SJCRH30 (cell line): Measurements from ENCODE around the gene SEPTIN10. TPM values are rescaled to one million over a fixed set of nuclear protein-coding genes. Genes with fewer than 3 reads are reported as not detected.
"Not testable (repeated sequence)": the region's sequence is repeated elsewhere in the genome, so short reads cannot be mapped to it uniquely, and the experiment has no call there.

ENCODE experiments used
- DNase-seq, 2 experiments: peaks; one replicate each; pipeline ENCODE4 v3.0.0-alpha.2; 2015 to 2020
- H3K27ac ChIP-seq: fragments of 250-450 bp; sonication (Bioruptor Pico); 2 replicates; pipeline ENCODE4 v1.5.1; 2020; ENCODE audit warnings: mild to moderate bottlenecking, moderate library complexity
- H3K27me3 ChIP-seq: fragments of 250-450 bp; sonication (Bioruptor Pico); 2 replicates; pipeline ENCODE4 v1.5.1; 2020; ENCODE audit warnings: mild to moderate bottlenecking, moderate library complexity
- H3K36me3 ChIP-seq: fragments of 250-450 bp; sonication (Bioruptor Pico); 2 replicates; pipeline ENCODE4 v1.5.1; 2020; ENCODE audit warnings: mild to moderate bottlenecking, moderate library complexity
- H3K4me1 ChIP-seq: fragments of 250-450 bp; sonication (Bioruptor Pico); 2 replicates; pipeline ENCODE4 v1.5.1; 2020; ENCODE audit warnings: mild to moderate bottlenecking, moderate library complexity
- H3K4me3 ChIP-seq: fragments of 250-450 bp; sonication (Bioruptor Pico); 2 replicates; pipeline ENCODE4 v1.5.1; 2020; ENCODE audit warnings: mild to moderate bottlenecking, moderate library complexity
- H3K9me3 ChIP-seq: fragments of 250-450 bp; sonication (Bioruptor Pico); replicated peaks from 2 replicates; pipeline ENCODE4 v1.5.1; 2020; ENCODE audit warnings: mild to moderate bottlenecking, moderate library complexity
- total RNA-seq: library from RNA; depleted of rRNA; stranded (reverse); fragments of >200 nt; shearing (Covaris generic); gene quantifications from 2 replicates; pipeline ENCODE4 v1.2.3, GENCODE V29; 2014

SEPTIN10 gene
- total RNA-seq, 1 experiment from 2014 or later, result 72.5 TPM

- Histone ChIP-seq H3K27ac (no peak overlapping the region), H3K4me3 (no peak overlapping the region), H3K9me3 (no peaks in the 10 kb centered on the region), H3K27me3 (no peaks in the 10 kb centered on the region), H3K36me3 (no peaks in the 10 kb centered on the region; the same call in 1 of the 2 replicates), H3K4me1 (no peaks in the 10 kb centered on the region)
- DNase-seq, result no peak
These were observed 19.4 kb downstream of the SEPTIN10 start for GRCh38 chr2:109594246-109594885.

GRCh38 chr2:109592905-109593304, 20.9 kb downstream of the SEPTIN10 start:
- DNase-seq, result no peak
- no peaks in the 10 kb centered on the region for H3K4me1 ChIP-seq
- H3K36me3 ChIP-seq, result no peaks in the 10 kb centered on the region; the same call in 1 of the 2 replicates
- no peaks in the 10 kb centered on the region for H3K27me3 ChIP-seq
- no peak overlapping the region for H3K27ac ChIP-seq
- no peak overlapping the region for H3K4me3 ChIP-seq
- no peaks in the 10 kb centered on the region for H3K9me3 ChIP-seq

- Histone ChIP-seq H3K27ac (no peak overlapping the region), H3K36me3 (no peaks in the 10 kb centered on the region; the same call in 1 of the 2 replicates), H3K4me3 (no peak overlapping the region)
These were observed 22.6 kb downstream of the SEPTIN10 start for GRCh38 chr2:109591206-109591605.

GRCh38 chr2:109586687-109587086, 27.1 kb downstream of the SEPTIN10 start:
- H3K36me3 ChIP-seq, result peaks cover 13% of the 10 kb centered on the region
- no peak overlapping the region for H3K4me3 ChIP-seq
- 0 out of 2 replicates have a peak, but pooled peaks cover 3% of the 10 kb centered on the region for H3K9me3 ChIP-seq
- H3K4me1 ChIP-seq, result no peaks in the 10 kb centered on the region
- DNase-seq, result no peak
- H3K27ac ChIP-seq, result no peak overlapping the region
- no peaks in the 10 kb centered on the region for H3K27me3 ChIP-seq

More at GRCh38 chr2:109591206-109591605, 22.6 kb downstream of the SEPTIN10 start:
- DNase-seq, result no peak
- H3K4me1 ChIP-seq, result no peaks in the 10 kb centered on the region
- H3K27me3 ChIP-seq, result no peaks in the 10 kb centered on the region
- no peaks in the 10 kb centered on the region for H3K9me3 ChIP-seq

GRCh38 chr2:109582928-109583895, 30.6 kb downstream of the SEPTIN10 start:
- no peak overlapping the region for H3K27ac ChIP-seq
- no peaks in the 10 kb centered on the region for H3K27me3 ChIP-seq
- no peak for DNase-seq
- H3K4me3 ChIP-seq, result no peak overlapping the region
- 0 out of 2 replicates have a peak, but pooled peaks cover 3% of the 10 kb centered on the region for H3K9me3 ChIP-seq
- peaks cover 16% of the 10 kb centered on the region for H3K36me3 ChIP-seq
- no peaks in the 10 kb centered on the region for H3K4me1 ChIP-seq

GRCh38 chr2:109577630-109578029, 36.1 kb downstream of the SEPTIN10 start:
- not testable (repeated sequence) for H3K27me3 ChIP-seq, H3K4me1 ChIP-seq, H3K27ac ChIP-seq, DNase-seq, H3K9me3 ChIP-seq, H3K4me3 ChIP-seq
- H3K36me3 ChIP-seq, result peaks cover 16% of the 10 kb centered on the region

- H3K4me3 ChIP-seq, result no peak overlapping the region
- H3K9me3 ChIP-seq, result no peaks in the 10 kb centered on the region
- H3K36me3 ChIP-seq, result peaks cover 25% of the 10 kb centered on the region
- no peak for DNase-seq
- no peaks in the 10 kb centered on the region for H3K4me1 ChIP-seq
- H3K27me3 ChIP-seq, result no peaks in the 10 kb centered on the region
- H3K27ac ChIP-seq, result no peak overlapping the region
These were observed 38.4 kb downstream of the SEPTIN10 start for GRCh38 chr2:109575373-109575772.

GRCh38 chr2:109563980-109564550, 49.7 kb downstream of the SEPTIN10 start:
- H3K4me3 ChIP-seq, result no peak overlapping the region
- no peaks in the 10 kb centered on the region for H3K4me1 ChIP-seq
- H3K27ac ChIP-seq, result no peak overlapping the region
- no peaks in the 10 kb centered on the region for H3K9me3 ChIP-seq
- DNase-seq, result no peak
- no peaks in the 10 kb centered on the region for H3K27me3 ChIP-seq
- H3K36me3 ChIP-seq, result peaks cover 22% of the 10 kb centered on the region

- H3K9me3 ChIP-seq, result no peaks in the 10 kb centered on the region
- H3K27ac ChIP-seq, result no peak overlapping the region
- no peaks in the 10 kb centered on the region for H3K4me1 ChIP-seq
- no peak for DNase-seq
- H3K27me3 ChIP-seq, result no peaks in the 10 kb centered on the region
- H3K4me3 ChIP-seq, result no peak overlapping the region
- H3K36me3 ChIP-seq, result peaks cover 26% of the 10 kb centered on the region
These were observed 50.5 kb downstream of the SEPTIN10 start for GRCh38 chr2:109563288-109563687.

GRCh38 chr2:109562421-109562820, 51.3 kb downstream of the SEPTIN10 start:
- H3K4me3 ChIP-seq, result no peak overlapping the region
- no peaks in the 10 kb centered on the region for H3K9me3 ChIP-seq
- no peak overlapping the region for H3K27ac ChIP-seq
- H3K27me3 ChIP-seq, result no peaks in the 10 kb centered on the region
- H3K4me1 ChIP-seq, result no peaks in the 10 kb centered on the region
- DNase-seq, result no peak
- peaks cover 26% of the 10 kb centered on the region for H3K36me3 ChIP-seq

GRCh38 chr2:109560265-109560664, 53.5 kb downstream of the SEPTIN10 start:
- DNase-seq, result no peak
- H3K27ac ChIP-seq, result no peak overlapping the region
- no peaks in the 10 kb centered on the region for H3K4me1 ChIP-seq
- H3K4me3 ChIP-seq, result no peak overlapping the region
- peaks cover 37% of the 10 kb centered on the region for H3K36me3 ChIP-seq
- no peaks in the 10 kb centered on the region for H3K9me3 ChIP-seq
- no peaks in the 10 kb centered on the region for H3K27me3 ChIP-seq

- Histone ChIP-seq H3K27me3 (no peaks in the 10 kb centered on the region), H3K27ac (no peak overlapping the region), H3K4me1 (no peaks in the 10 kb centered on the region), H3K36me3 (peaks cover 29% of the 10 kb centered on the region), H3K4me3 (no peak overlapping the region), H3K9me3 (no peaks in the 10 kb centered on the region)
- DNase-seq, result no peak
These were observed 55.5 kb downstream of the SEPTIN10 start for GRCh38 chr2:109558076-109558882.

GRCh38 chr2:109557309-109557708, 56.5 kb downstream of the SEPTIN10 start:
- no peak overlapping the region for H3K4me3 ChIP-seq
- no peaks in the 10 kb centered on the region for H3K27me3 ChIP-seq
- H3K9me3 ChIP-seq, result no peaks in the 10 kb centered on the region
- DNase-seq, result no peak
- H3K27ac ChIP-seq, result no peak overlapping the region
- peaks cover 34% of the 10 kb centered on the region for H3K36me3 ChIP-seq
- H3K4me1 ChIP-seq, result no peaks in the 10 kb centered on the region

- peaks cover 36% of the 10 kb centered on the region for H3K36me3 ChIP-seq
- no peak overlapping the region for H3K4me3 ChIP-seq
- no peaks in the 10 kb centered on the region for H3K9me3 ChIP-seq
- H3K27ac ChIP-seq, result no peak overlapping the region
- H3K4me1 ChIP-seq, result no peaks in the 10 kb centered on the region
- H3K27me3 ChIP-seq, result no peaks in the 10 kb centered on the region
- no peak for DNase-seq
These were observed 58.3 kb downstream of the SEPTIN10 start for GRCh38 chr2:109555346-109555900.
